Sigmoid colon (tissue), 7 donors: ENCODE data around the gene ABHD12. TPM values are rescaled to one million over a fixed set of nuclear protein-coding genes. Genes with fewer than 3 reads are reported as not detected.
A peak's percentile ranks its signal among the peaks of the same experiment; 100 is the strongest.

Experiments used
- DNase-seq: peaks from one replicate; pipeline ENCODE4 v3.0.0-alpha.2; 2019
- H3K27ac ChIP-seq, 4 donors: fragments of 200-600 bp; sonication (generic); one replicate each; pipeline ENCODE4 v1.5.1; 2016 to 2019; ENCODE audit warnings: mild to moderate bottlenecking in 1 of 4
- H3K27me3 ChIP-seq, 3 donors: fragments of 200-600 bp; sonication (generic); one replicate each; pipeline ENCODE4 v1.5.1; 2019; ENCODE audit warnings: mild to moderate bottlenecking in 1 of 3
- H3K36me3 ChIP-seq, 4 donors: fragments of 200-600 bp; sonication (generic); one replicate each; pipeline ENCODE4 v1.5.1; 2016 to 2019
- H3K4me1 ChIP-seq, 4 donors: fragments of 200-600 bp; sonication (generic); one replicate each; pipeline ENCODE4 v1.5.1; 2017 to 2019
- H3K4me3 ChIP-seq, 4 donors: fragments of 200-600 bp; sonication (generic); one replicate each; pipeline ENCODE4 v1.5.1; 2017 to 2019; ENCODE audit warnings: mild to moderate bottlenecking in 2 of 4, moderate library complexity in 1 of 4
- H3K9me3 ChIP-seq, 4 donors: fragments of 200-600 bp in 3 of 4; sonication (generic) in 3 of 4; one replicate each; pipeline versions ENCODE4 v1.5.1 to v1.6.1; 2013 to 2019
- EP300 ChIP-seq, 4 donors: sonication (generic); formaldehyde crosslinking; IDR thresholded peaks; one replicate each; pipeline ENCODE4 v1.6.1; 2017; ENCODE audit warnings: antibody characterized with exemption in 4 of 4
- POLR2A ChIP-seq, 2 donors: fragments of 450-650 bp; IDR thresholded peaks; one replicate each; pipeline ENCODE4 v1.6.1; 2016; ENCODE audit warnings: antibody characterized with exemption in 2 of 2, mild to moderate bottlenecking in 2 of 2, moderate library complexity in 2 of 2
- POLR2AphosphoS5 ChIP-seq, 4 donors: sonication (generic); formaldehyde crosslinking; IDR thresholded peaks; one replicate each; pipeline ENCODE4 v1.6.1; 2017; ENCODE audit warnings: antibody characterized with exemption in 4 of 4
- whole genome bisulfite sequencing, 2 donors: extraction: QIAGEN DNeasy Blood & Tissue Kit; methylation state at CpG; one replicate each; pipeline ENCODE4 v1.1.7; 2013; 5-methylcytosine and 5-hydroxymethylcytosine counted together
- intact Hi-C: fragments of 100-400 bp; cut with DNase I; formaldehyde crosslinking; loops from one replicate; pipeline ENCODE4 v1.15.1; 2023
- polyA plus RNA-seq, 3 donors: library from polyadenylated mRNA; stranded (reverse); fragments of 200-250 nt; gene quantifications; one replicate each; pipeline ENCODE4 v1.2.3, GENCODE V29; 2013
- total RNA-seq, 4 donors: library from RNA; depleted of rRNA; stranded (reverse); fragments of >200 nt; gene quantifications; one replicate each; pipeline ENCODE4 v1.1.0, GENCODE V29; 2016
- TF ChIP-seq, protein P1 (sequence below), 4 experiments: fragments of 450-650 bp in 3 of 4; fragments of 200-600 bp in 1 of 4; IDR thresholded peaks; one replicate each; pipeline ENCODE4 v1.5.1; 2016 to 2019; ENCODE audit warnings: antibody characterized with exemption in 4 of 4, mild to moderate bottlenecking in 3 of 4, moderate library complexity in 2 of 4
- donor health status: healthy with polysubstance abuse.
- donor health status: Bipolar disorder and iron deficiency.
- donor health status: healthy.

Gene ABHD12
- total and polyA plus RNA-seq, 7 donors, result 18.9 to 49.0 (median 35.7) TPM

DNA sequence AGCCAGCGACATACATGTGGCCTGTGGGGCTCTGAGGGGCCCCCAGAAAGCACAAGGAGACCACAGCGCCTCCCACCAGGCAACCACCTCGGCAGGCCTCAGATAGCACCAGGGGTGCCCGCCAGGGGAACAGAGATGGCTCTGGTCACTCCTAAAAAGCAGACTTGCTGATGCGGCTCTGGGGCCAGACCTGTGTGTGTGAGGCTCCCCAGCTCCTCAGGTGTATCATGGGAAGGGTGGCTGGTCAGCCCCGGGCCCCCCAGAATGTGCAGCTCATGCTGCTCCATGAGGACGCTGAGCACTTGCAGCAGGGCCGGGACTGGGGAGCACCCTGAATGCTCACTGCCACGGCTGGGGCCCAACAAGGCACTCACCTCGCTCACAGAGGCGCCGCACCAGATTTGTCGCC, 82.5 kb downstream of the ABHD12 start:
- TF ChIP-seq EP300 (IDR thresholded peaks at IDR 0.05) (no peak), POLR2AphosphoS5 (IDR thresholded peaks at IDR 0.05) (no peak)
- DNase-seq, result peak; percentile 58
- Histone ChIP-seq H3K9me3 (no peaks in the 10 kb centered on the region), H3K4me3 (no peak overlapping the region), H3K36me3 (peaks cover 0 to 14% (median 0%) of the 10 kb centered on the region in 4 donors), H3K27ac (peak overlapping the region in 1 of 4 donors; percentile 82), H3K27me3 (no peaks in the 10 kb centered on the region), H3K4me1 (peaks cover 0 to 31% (median 27%) of the 10 kb centered on the region in 4 donors)
- intact Hi-C loops, result no loop called here
- 93 to 94% methylated on average over 13 of the region's 13 CpGs for WGBS, 2 donors

DNA sequence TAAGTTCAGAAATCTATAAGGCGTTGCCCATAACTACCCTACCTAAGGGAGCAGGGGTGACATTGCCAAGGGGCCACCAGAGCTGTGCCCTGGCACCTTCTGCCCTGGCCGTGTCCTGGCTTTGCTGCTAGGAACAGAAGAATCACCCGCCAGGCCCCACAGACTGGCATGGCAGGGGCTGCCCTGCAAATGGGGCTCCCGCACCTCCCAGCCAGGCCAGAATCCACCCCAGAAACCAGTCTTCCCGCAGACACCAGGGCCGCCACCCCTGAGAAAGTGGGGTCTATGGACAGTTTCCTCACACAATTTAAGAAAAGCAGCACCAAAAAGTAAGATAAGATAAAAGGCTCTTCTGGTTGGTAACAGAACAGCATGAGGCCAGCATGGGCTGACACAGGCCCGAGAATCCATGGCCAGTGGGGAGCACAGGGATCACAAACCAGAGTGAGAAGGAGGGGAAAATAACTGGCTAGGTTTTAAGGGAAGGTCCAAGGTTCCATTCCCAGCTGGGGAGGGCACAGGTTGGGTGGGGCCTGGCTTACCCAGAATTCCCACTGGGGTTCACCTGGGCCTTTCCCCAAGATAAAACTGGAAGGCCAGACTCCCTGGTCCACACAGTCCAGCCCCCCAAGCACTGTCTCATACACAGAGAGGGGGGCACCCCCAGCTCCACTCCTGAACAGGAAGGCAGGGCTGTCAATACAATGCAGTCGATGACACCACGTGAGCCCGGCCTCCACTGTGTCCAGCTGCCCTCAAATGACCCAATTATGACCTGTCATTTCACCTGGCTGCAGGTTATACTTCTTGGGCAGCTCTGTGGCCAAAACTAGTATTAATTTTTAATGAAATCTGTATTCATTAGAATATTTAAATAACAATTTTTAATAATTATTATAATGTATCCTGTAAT, 83.4 kb downstream of the ABHD12 start:
- H3K9me3 ChIP-seq, result no peaks in the 10 kb centered on the region
- DNase-seq, result peak; percentile 52
- 95 to 96% methylated on average over 10 of the region's 10 CpGs for WGBS, 2 donors
- no peaks in the 10 kb centered on the region for H3K27me3 ChIP-seq
- H3K36me3 ChIP-seq, result peaks cover 0 to 22% (median 0%) of the 10 kb centered on the region in 4 donors
- intact Hi-C loops, result no loop called here
- peaks cover 0 to 31% (median 27%) of the 10 kb centered on the region in 4 donors for H3K4me1 ChIP-seq
- H3K27ac ChIP-seq, result no peak overlapping the region
- no peak overlapping the region for H3K4me3 ChIP-seq
- no peak for TF ChIP-seq POLR2A (IDR thresholded peaks at IDR 0.05)
- TF ChIP-seq, protein P1, sequence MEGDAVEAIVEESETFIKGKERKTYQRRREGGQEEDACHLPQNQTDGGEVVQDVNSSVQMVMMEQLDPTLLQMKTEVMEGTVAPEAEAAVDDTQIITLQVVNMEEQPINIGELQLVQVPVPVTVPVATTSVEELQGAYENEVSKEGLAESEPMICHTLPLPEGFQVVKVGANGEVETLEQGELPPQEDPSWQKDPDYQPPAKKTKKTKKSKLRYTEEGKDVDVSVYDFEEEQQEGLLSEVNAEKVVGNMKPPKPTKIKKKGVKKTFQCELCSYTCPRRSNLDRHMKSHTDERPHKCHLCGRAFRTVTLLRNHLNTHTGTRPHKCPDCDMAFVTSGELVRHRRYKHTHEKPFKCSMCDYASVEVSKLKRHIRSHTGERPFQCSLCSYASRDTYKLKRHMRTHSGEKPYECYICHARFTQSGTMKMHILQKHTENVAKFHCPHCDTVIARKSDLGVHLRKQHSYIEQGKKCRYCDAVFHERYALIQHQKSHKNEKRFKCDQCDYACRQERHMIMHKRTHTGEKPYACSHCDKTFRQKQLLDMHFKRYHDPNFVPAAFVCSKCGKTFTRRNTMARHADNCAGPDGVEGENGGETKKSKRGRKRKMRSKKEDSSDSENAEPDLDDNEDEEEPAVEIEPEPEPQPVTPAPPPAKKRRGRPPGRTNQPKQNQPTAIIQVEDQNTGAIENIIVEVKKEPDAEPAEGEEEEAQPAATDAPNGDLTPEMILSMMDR (IDR thresholded peaks at IDR 0.05), result no peak
- TF ChIP-seq EP300 (IDR thresholded peaks at IDR 0.05), result no peak
- no peak for TF ChIP-seq POLR2AphosphoS5 (IDR thresholded peaks at IDR 0.05)

DNA sequence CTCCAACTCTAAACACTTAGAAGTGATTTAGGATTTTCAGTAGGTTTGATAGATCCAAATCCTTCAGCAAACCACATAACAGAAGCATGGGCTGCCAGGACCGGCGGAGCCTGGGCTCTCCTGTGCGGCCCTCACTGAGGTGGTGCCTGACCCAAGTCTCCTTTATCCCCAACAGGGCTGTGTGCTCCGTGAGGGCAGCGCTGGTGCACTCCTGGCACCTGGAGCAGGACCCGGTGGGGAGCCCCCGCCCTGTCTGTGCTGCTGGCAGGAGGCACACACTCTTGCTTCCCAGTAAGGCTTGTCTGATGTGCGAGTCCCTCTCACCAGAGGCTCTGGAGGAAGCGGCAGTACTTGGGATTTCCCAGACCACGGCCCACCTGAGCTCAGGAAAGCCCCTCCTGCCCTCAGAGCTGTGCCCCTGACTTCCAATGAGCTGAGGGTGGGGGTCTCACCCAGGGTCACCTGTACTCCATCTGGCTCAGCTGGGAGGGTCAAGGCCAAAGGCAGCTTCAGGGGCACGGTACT, 86.5 kb downstream of the ABHD12 start:
- 89 to 91% methylated on average over 11 of the region's 11 CpGs for WGBS, 2 donors

DNA sequence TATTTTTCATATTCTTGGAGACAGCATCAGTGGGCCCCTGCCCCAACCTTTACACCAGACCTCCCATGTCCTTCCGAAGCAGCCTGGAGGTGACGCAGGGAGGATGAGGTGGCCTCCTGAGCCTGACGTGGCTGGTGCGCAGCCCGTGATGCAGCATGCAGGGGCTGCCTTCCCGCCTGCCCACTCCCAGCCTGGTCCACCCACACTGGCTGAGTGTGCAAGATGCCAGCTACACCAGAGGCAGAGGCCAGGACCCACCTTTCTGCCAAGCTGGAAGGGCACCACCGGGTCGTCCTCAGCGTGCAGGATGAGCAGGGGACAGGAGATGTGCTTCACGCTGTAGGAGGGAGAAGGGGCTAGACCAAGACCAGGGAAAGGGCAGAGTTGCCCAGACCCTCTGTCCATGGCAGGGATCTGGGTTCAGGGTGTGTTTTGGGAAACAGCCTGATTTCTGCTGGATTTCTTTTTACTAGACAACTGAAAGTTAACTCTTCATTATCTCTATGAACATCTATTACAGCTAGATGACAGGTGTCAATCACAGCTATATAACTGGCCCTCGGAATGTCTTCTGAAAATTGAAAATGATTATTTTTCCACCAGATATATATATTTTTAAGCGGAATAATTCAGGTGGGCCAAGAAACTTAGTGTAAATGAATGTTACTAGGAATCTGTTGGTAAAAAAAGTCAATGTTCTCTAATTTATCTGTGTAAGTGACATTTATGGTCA, 87.2 kb downstream of the ABHD12 start:
- intact Hi-C loops, result no loop called here

More for the DNA sequence above, 86.5 kb downstream of the ABHD12 start:
- no peak for TF ChIP-seq POLR2A (IDR thresholded peaks at IDR 0.05)
- TF ChIP-seq POLR2AphosphoS5 (IDR thresholded peaks at IDR 0.05), result no peak
- TF ChIP-seq, protein P1 (IDR thresholded peaks at IDR 0.05), result no peak
- TF ChIP-seq EP300 (IDR thresholded peaks at IDR 0.05), result no peak
- intact Hi-C loops, result no loop called here
- Histone ChIP-seq H3K27me3 (no peaks in the 10 kb centered on the region), H3K4me1 (peaks cover 0 to 10% (median 0%) of the 10 kb centered on the region in 4 donors), H3K9me3 (no peaks in the 10 kb centered on the region), H3K36me3 (peaks cover 0 to 36% (median 1%) of the 10 kb centered on the region in 4 donors), H3K27ac (no peak overlapping the region), H3K4me3 (no peak overlapping the region)
- no peak for DNase-seq

DNA sequence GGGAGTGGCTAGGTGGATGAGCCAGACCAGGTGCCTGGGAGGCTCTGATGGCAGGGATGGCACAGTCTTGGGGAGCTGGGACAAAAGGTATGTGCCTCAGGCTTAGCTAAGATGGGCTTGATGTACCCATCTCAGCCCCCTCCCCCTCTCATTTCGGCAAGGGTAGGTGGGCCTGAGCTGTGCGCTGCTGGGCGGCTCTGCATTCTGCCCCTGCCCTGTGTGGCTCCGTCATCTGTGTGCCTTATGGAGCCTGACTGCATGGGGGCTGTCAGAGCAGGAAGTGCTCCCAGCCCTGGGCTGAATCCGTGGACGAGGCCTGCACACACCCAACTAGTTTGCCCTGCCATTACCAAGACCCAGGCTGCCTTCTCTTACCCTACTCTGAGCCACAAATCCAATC, 88.0 kb downstream of the ABHD12 start:
- Histone ChIP-seq H3K4me1 (peaks cover 0 to 9% (median 0%) of the 10 kb centered on the region in 4 donors), H3K27ac (peak overlapping the region in 1 of 4 donors; percentile 48), H3K4me3 (no peak overlapping the region), H3K9me3 (no peaks in the 10 kb centered on the region), H3K27me3 (no peaks in the 10 kb centered on the region), H3K36me3 (peaks cover 4 to 43% (median 9%) of the 10 kb centered on the region in 4 donors)
- intact Hi-C loops, result no loop called here
- no peak for TF ChIP-seq EP300 (IDR thresholded peaks at IDR 0.05)
- TF ChIP-seq, protein P1 (IDR thresholded peaks at IDR 0.05), result no peak
- TF ChIP-seq POLR2AphosphoS5 (IDR thresholded peaks at IDR 0.05), result no peak
- no peak for TF ChIP-seq POLR2A (IDR thresholded peaks at IDR 0.05)
- DNase-seq, result no peak
- 87 to 89% methylated on average over 6 of the region's 6 CpGs for WGBS, 2 donors

More for the DNA sequence above, 87.2 kb downstream of the ABHD12 start:
- peaks cover 0 to 42% (median 4%) of the 10 kb centered on the region in 4 donors for H3K36me3 ChIP-seq
- no peaks in the 10 kb centered on the region for H3K27me3 ChIP-seq
- no peak for TF ChIP-seq POLR2A (IDR thresholded peaks at IDR 0.05)
- H3K9me3 ChIP-seq, result no peaks in the 10 kb centered on the region
- DNase-seq, result no peak
- H3K4me3 ChIP-seq, result no peak overlapping the region
- H3K4me1 ChIP-seq, result peaks cover 0 to 9% (median 0%) of the 10 kb centered on the region in 4 donors
- WGBS, 2 donors, result 94 to 96% methylated on average over 12 of the region's 12 CpGs
- H3K27ac ChIP-seq, result no peak overlapping the region
